IMR-90 (cell line): Measurements from ENCODE around the gene NPPA. TPM values are rescaled to one million over a fixed set of nuclear protein-coding genes. Genes with fewer than 3 reads are reported as not detected.
A peak's percentile ranks its signal among the peaks of the same experiment; 100 is the strongest.

Experiments
- ATAC-seq: fragments of 200-7000 bp; cut with Tn5 transposase; 2 replicates; pipeline ENCODE4 v1.9.1; 2020; ENCODE audit warnings: low read depth, mild to moderate bottlenecking, moderate library complexity
- BruUV-seq: library from RNA; stranded (reverse); fragments of 400-500 nt; replicated peaks from 2 replicates; lab custom pipeline; 2021; lab: Mats Ljungman, UMichigan
- CTCF ChIA-PET: fragments of 300-600 bp; formaldehyde crosslinking; extraction: SDS; loops from one replicate; lab custom pipeline; 2021; ENCODE audit warnings: antibody characterized with exemption; lab: Yijun Ruan, JAX
- POLR2A ChIA-PET: fragments of 300-600 bp; sonication (Branson Sonifier 250); formaldehyde crosslinking; loops from one replicate; lab custom pipeline; 2022; ENCODE audit warnings: antibody characterized with exemption; ENCODE audit not compliant: unreplicated experiment; lab: Charles Lee
- DNase-seq: peaks from one replicate; pipeline ENCODE4 v3.0.0; 2013
- H2AFZ ChIP-seq: replicated peaks from 2 replicates; pipeline ENCODE3; 2013; ENCODE audit warnings: low read length, mild to moderate bottlenecking; ENCODE audit not compliant: poor library complexity
- H2AK5ac ChIP-seq: 2 replicates; pipeline ENCODE4 v1.6.1; 2013; ENCODE audit warnings: low read depth, low read length, inconsistent platforms
- H2AK9ac ChIP-seq: replicated peaks from 2 replicates; pipeline ENCODE3; 2013; ENCODE audit warnings: mild to moderate bottlenecking, low read depth, low read length, moderate library complexity; ENCODE audit not compliant: poor library complexity
- H2BK120ac ChIP-seq: 2 replicates; pipeline ENCODE4 v1.6.1; 2013; ENCODE audit warnings: low read depth, low read length, inconsistent platforms
- H2BK15ac ChIP-seq: 3 replicates; pipeline ENCODE4 v1.6.1; 2013; ENCODE audit warnings: low read depth, low read length, inconsistent platforms
- H2BK20ac ChIP-seq: 2 replicates; pipeline ENCODE4 v1.6.1; 2013; ENCODE audit warnings: low read depth, mild to moderate bottlenecking, inconsistent platforms, low read length, moderate library complexity
- H2BK5ac ChIP-seq: 2 replicates; pipeline ENCODE4 v1.6.1; 2013; ENCODE audit warnings: mild to moderate bottlenecking, low read depth, low read length, inconsistent platforms; ENCODE audit not compliant: poor library complexity, severe bottlenecking
- H3K14ac ChIP-seq: replicated peaks from 2 replicates; pipeline ENCODE4 v1.6.1; 2013; ENCODE audit warnings: low read depth, low read length, inconsistent platforms
- H3K18ac ChIP-seq: 2 replicates; pipeline ENCODE4 v1.6.1; 2013; ENCODE audit warnings: low read depth, low read length, control low read depth
- H3K23ac ChIP-seq: 2 replicates; pipeline ENCODE4 v1.6.1; 2013; ENCODE audit warnings: low read depth, low read length, inconsistent platforms
- H3K27ac ChIP-seq: 2 replicates; pipeline ENCODE4 v1.5.1; 2013; ENCODE audit warnings: mild to moderate bottlenecking, control low read depth, low read length; ENCODE audit not compliant: insufficient read depth
- H3K27me3 ChIP-seq: 2 replicates; pipeline ENCODE4 v1.6.1; 2013; ENCODE audit warnings: low read length; ENCODE audit not compliant: control insufficient read depth, insufficient read depth
- H3K36me3 ChIP-seq: 2 replicates; pipeline ENCODE4 v1.6.1; 2013; ENCODE audit warnings: low read length, mixed read lengths; ENCODE audit not compliant: control insufficient read depth, insufficient read depth
- H3K4ac ChIP-seq: 2 replicates; pipeline ENCODE4 v1.6.1; 2013; ENCODE audit warnings: low read depth, low read length, inconsistent platforms
- H3K4me1 ChIP-seq: 2 replicates; pipeline ENCODE4 v1.6.1; 2013; ENCODE audit warnings: low read length, mixed read lengths; ENCODE audit not compliant: control insufficient read depth, insufficient read depth
- H3K4me2 ChIP-seq: 2 replicates; pipeline ENCODE4 v1.6.1; 2013; ENCODE audit warnings: low read depth, mild to moderate bottlenecking, control low read depth, low read length, moderate library complexity
- H3K4me3 ChIP-seq: 2 replicates; pipeline ENCODE4 v1.5.1; 2013; ENCODE audit warnings: low read depth, mild to moderate bottlenecking, control low read depth, low read length, moderate library complexity; ENCODE audit not compliant: insufficient read depth
- H3K56ac ChIP-seq: 2 replicates; pipeline ENCODE4 v1.6.1; 2013; ENCODE audit warnings: low read length, inconsistent platforms; ENCODE audit not compliant: insufficient read depth; ENCODE audit errors: extremely low read depth
- H3K79me1 ChIP-seq, 2 experiments: 2 replicates each; pipeline ENCODE4 v1.6.1; 2013; ENCODE audit warnings: low read length in 2 of 2, inconsistent platforms in 1 of 2, low read depth in 1 of 2
- H3K9ac ChIP-seq: 2 replicates; pipeline ENCODE4 v1.6.1; 2013; ENCODE audit warnings: low read depth, low read length, control low read depth
- H3K9me1 ChIP-seq: 2 replicates; pipeline ENCODE4 v1.6.1; 2013; ENCODE audit warnings: low read length, inconsistent platforms; ENCODE audit not compliant: insufficient read depth
- H3K9me3 ChIP-seq: 2 replicates; pipeline ENCODE4 v1.6.1; 2013; ENCODE audit warnings: low read length; ENCODE audit not compliant: control insufficient read depth, insufficient read depth
- H4K20me1 ChIP-seq: 2 replicates; pipeline ENCODE4 v1.6.1; 2013; ENCODE audit warnings: low read length, inconsistent platforms; ENCODE audit not compliant: insufficient read depth
- H4K5ac ChIP-seq: 2 replicates; pipeline ENCODE4 v1.6.1; 2013; ENCODE audit warnings: mild to moderate bottlenecking, low read depth, low read length, control low read depth
- H4K8ac ChIP-seq, 2 experiments: 2 replicates each; pipeline ENCODE4 v1.6.1; 2013; ENCODE audit warnings: low read depth in 2 of 2, low read length in 2 of 2, control low read depth in 1 of 2, inconsistent platforms in 1 of 2
- H4K91ac ChIP-seq: 2 replicates; pipeline ENCODE4 v1.6.1; 2013; ENCODE audit warnings: low read depth, low read length, inconsistent platforms; ENCODE audit not compliant: insufficient read depth
- BHLHE40 ChIP-seq: fragments of 150-350 bp; IDR thresholded peaks from 2 replicates; pipeline ENCODE4 v1.6.1; 2016; ENCODE audit warnings: mild to moderate bottlenecking, low read depth, low read length
- ELK1 ChIP-seq: fragments of 150-350 bp; IDR thresholded peaks from 2 replicates; pipeline ENCODE4 v1.6.1; 2016; ENCODE audit warnings: low read depth, mild to moderate bottlenecking, low read length, moderate library complexity, borderline replicate concordance
- FOS ChIP-seq: fragments of 150-350 bp; IDR thresholded peaks from 2 replicates; pipeline ENCODE4 v1.6.1; 2016; ENCODE audit warnings: low read depth, low read length
- MAFK ChIP-seq: IDR thresholded peaks from 2 replicates; pipeline ENCODE4 v1.6.1; 2012; ENCODE audit warnings: low read depth, low read length, improper control_type of control experiment
- MAZ ChIP-seq: IDR thresholded peaks from 2 replicates; pipeline ENCODE4 v1.6.1; 2012; ENCODE audit warnings: low read depth, mild to moderate bottlenecking, low read length, improper control_type of control experiment, moderate library complexity, borderline replicate concordance
- MXI1 ChIP-seq: IDR thresholded peaks from 2 replicates; pipeline ENCODE4 v1.6.1; 2012; ENCODE audit warnings: low read depth, mild to moderate bottlenecking, low read length, moderate library complexity, borderline replicate concordance
- NFE2L2 ChIP-seq: fragments of 150-350 bp; IDR thresholded peaks from 2 replicates; pipeline ENCODE4 v1.6.1; 2016; ENCODE audit warnings: low read depth, mild to moderate bottlenecking, low read length
- RCOR1 ChIP-seq: IDR thresholded peaks from 2 replicates; pipeline ENCODE4 v1.6.1; 2012; ENCODE audit warnings: mild to moderate bottlenecking, low read length, improper control_type of control experiment; ENCODE audit not compliant: insufficient replicate concordance
- RFX5 ChIP-seq: IDR thresholded peaks from 2 replicates; pipeline ENCODE4 v1.8.0; 2012; ENCODE audit warnings: low read depth, mild to moderate bottlenecking, low read length, moderate library complexity
- SMC3 ChIP-seq: fragments of 150-350 bp; IDR thresholded peaks from 2 replicates; pipeline ENCODE4 v1.6.1; 2016; ENCODE audit warnings: low read depth, mild to moderate bottlenecking, antibody characterized with exemption, low read length, moderate library complexity
- WGBS, 2 experiments: methylation state at CpG; one replicate each; pipeline versions ENCODE4 v1.1.5 to v1.1.7; 2013; ENCODE audit warnings: missing lambda C conversion rate in 2 of 2; ENCODE audit not compliant: insufficient read length in 1 of 2; ENCODE audit errors: extremely low coverage in 2 of 2; 5-methylcytosine and 5-hydroxymethylcytosine counted together
- dilution Hi-C: fragments of 300-500 bp; cut with HindIII; formaldehyde crosslinking; loops from one replicate; pipeline ENCODE4 v1.14.3; 2018; ENCODE audit warnings: low sequenced_read_pairs; ENCODE audit not compliant: unreplicated experiment
- in situ Hi-C: fragments of 300-500 bp; cut with MboI; formaldehyde crosslinking; loops from 3 replicates; pipeline ENCODE4 v1.14.3; 2019; ENCODE audit warnings: low sequenced_read_pairs, inconsistent platforms, mixed read lengths
- intact Hi-C: fragments of 100-400 bp; cut with micrococcal nuclease; formaldehyde crosslinking; loops from 2 replicates; pipeline ENCODE4 v1.10.0; 2022
- polyA plus RNA-seq, 3 experiments: library from polyadenylated mRNA; depleted of rRNA; stranded (reverse); fragments of >200 nt; gene quantifications; 2 replicates each; pipeline ENCODE4 v1.2.3, GENCODE V29; 2012; ENCODE audit warnings: low replicate concordance in 1 of 3
- total RNA-seq: library from RNA; depleted of rRNA; stranded (reverse); fragments of >200 nt; gene quantifications from 2 replicates; pipeline ENCODE4 v1.2.3, GENCODE V29; 2012
- TF ChIP-seq, protein P1 (sequence below): fragments of 150-350 bp; IDR thresholded peaks from 2 replicates; pipeline ENCODE4 v1.6.1; 2017; ENCODE audit warnings: mild to moderate bottlenecking, antibody characterized with exemption, low read length, low read depth
- TF ChIP-seq, protein P2 (sequence below): conservative IDR thresholded peaks from 2 replicates; pipeline ENCODE4 v1.5.1; 2012; ENCODE audit warnings: mild to moderate bottlenecking, low read depth, low read length, improper control_type of control experiment

NPPA gene
- total and polyA plus RNA-seq, 2 of the 4 experiments (the other 2 are of a cell fraction), result not detected

GRCh38 chr1:11806307-11806936 lies 41.2 kb downstream of the NPPA start:
- H3K9me3 ChIP-seq, result no peaks in the 10 kb centered on the region
- DNase-seq, result peak; percentile 21
- peak overlapping the region; percentile 62 for H4K5ac ChIP-seq
- peak overlapping the region; percentile 71; the same call in 1 of the 2 replicates for H2BK120ac ChIP-seq
- H2BK5ac ChIP-seq, result peak overlapping the region; percentile 71
- in situ Hi-C loops, result no loop called here
- H3K18ac ChIP-seq, result no peak overlapping the region; the same call in 1 of the 2 replicates
- intact Hi-C loops, result no loop called here
- TF ChIP-seq NFE2L2, result no peak
- TF ChIP-seq, protein P1, sequence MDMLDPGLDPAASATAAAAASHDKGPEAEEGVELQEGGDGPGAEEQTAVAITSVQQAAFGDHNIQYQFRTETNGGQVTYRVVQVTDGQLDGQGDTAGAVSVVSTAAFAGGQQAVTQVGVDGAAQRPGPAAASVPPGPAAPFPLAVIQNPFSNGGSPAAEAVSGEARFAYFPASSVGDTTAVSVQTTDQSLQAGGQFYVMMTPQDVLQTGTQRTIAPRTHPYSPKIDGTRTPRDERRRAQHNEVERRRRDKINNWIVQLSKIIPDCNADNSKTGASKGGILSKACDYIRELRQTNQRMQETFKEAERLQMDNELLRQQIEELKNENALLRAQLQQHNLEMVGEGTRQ, result no peak
- TF ChIP-seq MAFK, result no peak
- no peak for TF ChIP-seq MXI1
- no peak for TF ChIP-seq FOS
- no peak for TF ChIP-seq BHLHE40
- TF ChIP-seq RFX5, result no peak
- no peak for TF ChIP-seq MAZ
- TF ChIP-seq SMC3, result no peak
- no peak for TF ChIP-seq RCOR1
- TF ChIP-seq, protein P2, sequence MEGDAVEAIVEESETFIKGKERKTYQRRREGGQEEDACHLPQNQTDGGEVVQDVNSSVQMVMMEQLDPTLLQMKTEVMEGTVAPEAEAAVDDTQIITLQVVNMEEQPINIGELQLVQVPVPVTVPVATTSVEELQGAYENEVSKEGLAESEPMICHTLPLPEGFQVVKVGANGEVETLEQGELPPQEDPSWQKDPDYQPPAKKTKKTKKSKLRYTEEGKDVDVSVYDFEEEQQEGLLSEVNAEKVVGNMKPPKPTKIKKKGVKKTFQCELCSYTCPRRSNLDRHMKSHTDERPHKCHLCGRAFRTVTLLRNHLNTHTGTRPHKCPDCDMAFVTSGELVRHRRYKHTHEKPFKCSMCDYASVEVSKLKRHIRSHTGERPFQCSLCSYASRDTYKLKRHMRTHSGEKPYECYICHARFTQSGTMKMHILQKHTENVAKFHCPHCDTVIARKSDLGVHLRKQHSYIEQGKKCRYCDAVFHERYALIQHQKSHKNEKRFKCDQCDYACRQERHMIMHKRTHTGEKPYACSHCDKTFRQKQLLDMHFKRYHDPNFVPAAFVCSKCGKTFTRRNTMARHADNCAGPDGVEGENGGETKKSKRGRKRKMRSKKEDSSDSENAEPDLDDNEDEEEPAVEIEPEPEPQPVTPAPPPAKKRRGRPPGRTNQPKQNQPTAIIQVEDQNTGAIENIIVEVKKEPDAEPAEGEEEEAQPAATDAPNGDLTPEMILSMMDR, result no peak
- no peak for TF ChIP-seq ELK1
- peak overlapping the region; percentile 63 to 84; a peak in 3 of 4 replicates for H4K8ac ChIP-seq
- H3K56ac ChIP-seq, result peak overlapping the region; percentile 66; the same call in 1 of the 2 replicates
- peak overlapping the region; percentile 88 for H3K23ac ChIP-seq
- H2BK15ac ChIP-seq, result 0 out of 3 replicates have a peak overlapping the region, but pooled peaks have one; percentile 15
- H3K14ac ChIP-seq, result peak overlapping the region; percentile 88
- peak overlapping the region; percentile 98 for H2AFZ ChIP-seq
- peak overlapping the region; percentile 96 for H2AK9ac ChIP-seq
- H3K4me2 ChIP-seq, result peak overlapping the region; percentile 94
- ChIA-PET POLR2A (interaction anchor here (0.5 to 0.7 kb wide), 2 partner anchors 102 to 449 kb away, joined by 4 to 5 read pairs; no protein-coding TSS in a partner anchor), CTCF (interaction anchor here (0.6 to 1.2 kb wide), 2 partner anchors 22 to 84 kb away, joined by 3 read pairs; no protein-coding TSS in a partner anchor)
- no peaks in the 10 kb centered on the region; the same call in 1 of the 2 replicates for H3K9me1 ChIP-seq
- peak; percentile 4 for ATAC-seq
- WGBS, 2 experiments, result 0% methylated on average over 4 of the region's 20 CpGs; no CpG with 5 or more reads in 1 of the 2 experiments
- H3K9ac ChIP-seq, result peak overlapping the region; percentile 50
- peak overlapping the region; percentile 72 for H2AK5ac ChIP-seq
- no peaks in the 10 kb centered on the region for H3K27me3 ChIP-seq
- H3K4ac ChIP-seq, result peak overlapping the region; percentile 86
- H4K20me1 ChIP-seq, result no peaks in the 10 kb centered on the region; the same call in 1 of the 2 replicates
- no peak overlapping the region for H2BK20ac ChIP-seq
- dilution Hi-C loops, result no loop called here
- BruUV-seq, result no TSS peak
- peak overlapping the region; percentile 76 for H4K91ac ChIP-seq
- H3K79me1 ChIP-seq, result peaks cover 12 to 61% of the 10 kb centered on the region in 2 experiments; a peak in 3 of 4 replicates
- H3K4me3 ChIP-seq, result peak overlapping the region; percentile 67
- H3K27ac ChIP-seq, result peak overlapping the region; percentile 59
- H3K36me3 ChIP-seq, result peaks cover 10% of the 10 kb centered on the region
- H3K4me1 ChIP-seq, result peaks cover 13% of the 10 kb centered on the region
